Left ventricle myocardium superior (tissue), 1 donor: ENCODE measurements around the gene CTTNBP2. TPM values are rescaled to one million over a fixed set of nuclear protein-coding genes. Genes with fewer than 3 reads are reported as not detected.
"Not testable (repeated sequence)": the region's sequence is repeated elsewhere in the genome, so short reads cannot be mapped to it uniquely, and the experiment has no call there.

Experiments
- ATAC-seq: fragments of 200-7000 bp; cut with Tn5 transposase; one replicate; pipeline ENCODE4 v1.9.1; 2020; ENCODE audit warnings: mild to moderate bottlenecking, moderate library complexity
- DNase-seq: peaks from one replicate; pipeline ENCODE4 v3.0.0-alpha.2; 2020
- intact Hi-C: fragments of 100-400 bp; cut with micrococcal nuclease; formaldehyde crosslinking; loops from one replicate; pipeline ENCODE4 v1.11.0; 2022
- total RNA-seq: library from RNA; stranded (reverse); fragmentation: NEBNext Ultra II Directional; extraction: Animal tissue kit (Norgen Biotek cat#: 25700); gene quantifications from one replicate; pipeline ENCODE4 v1.2.1, GENCODE V29; 2021
- donor health status: DM: no; HTN: yes; CAD: no; lungs with severe emphysema.

The CTTNBP2 gene
- total RNA-seq, 1 donor from 2014 or later = 0.77 TPM

DNA sequence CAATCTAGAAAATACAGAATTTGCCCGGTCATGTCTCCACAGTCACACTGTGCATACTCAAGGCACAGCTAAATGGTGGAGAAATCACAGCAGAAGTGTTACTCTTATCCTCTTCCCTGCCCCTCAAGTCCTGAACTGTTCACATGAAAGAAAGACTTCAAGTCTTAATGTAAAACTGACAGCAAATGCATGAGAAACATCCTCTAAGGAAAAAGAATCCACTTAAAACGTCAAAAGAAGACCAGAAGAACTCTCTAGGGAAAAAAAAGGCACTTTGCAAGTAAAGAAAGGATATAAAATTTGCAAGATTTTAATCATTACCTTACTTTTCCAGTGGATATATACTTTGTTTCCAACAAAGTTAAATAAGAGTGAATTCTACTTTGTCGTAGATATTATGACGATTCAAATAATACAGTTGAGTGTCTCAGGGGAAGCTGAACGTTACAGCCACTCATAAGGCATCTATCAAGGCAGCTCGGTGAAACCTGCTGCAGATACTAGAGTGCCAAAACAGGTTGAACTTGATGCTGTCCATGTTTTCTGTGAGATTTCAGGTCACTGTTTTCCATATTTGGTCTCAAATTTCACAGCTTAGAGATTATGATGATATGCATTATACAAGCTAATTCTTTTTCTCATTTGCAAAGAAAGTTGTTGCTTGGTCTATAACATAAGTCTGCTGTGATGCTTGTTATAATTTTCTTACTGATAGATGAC, 155.0 kb downstream of the CTTNBP2 start:
- no peak for DNase-seq
- intact Hi-C loops = no loop called here
- ATAC-seq = no peak

GRCh38 chr7:117717357-117717756, 155.9 kb downstream of the CTTNBP2 start:
- DNase-seq (no peak), ATAC-seq (no peak)
- intact Hi-C loops = no loop called here

DNA sequence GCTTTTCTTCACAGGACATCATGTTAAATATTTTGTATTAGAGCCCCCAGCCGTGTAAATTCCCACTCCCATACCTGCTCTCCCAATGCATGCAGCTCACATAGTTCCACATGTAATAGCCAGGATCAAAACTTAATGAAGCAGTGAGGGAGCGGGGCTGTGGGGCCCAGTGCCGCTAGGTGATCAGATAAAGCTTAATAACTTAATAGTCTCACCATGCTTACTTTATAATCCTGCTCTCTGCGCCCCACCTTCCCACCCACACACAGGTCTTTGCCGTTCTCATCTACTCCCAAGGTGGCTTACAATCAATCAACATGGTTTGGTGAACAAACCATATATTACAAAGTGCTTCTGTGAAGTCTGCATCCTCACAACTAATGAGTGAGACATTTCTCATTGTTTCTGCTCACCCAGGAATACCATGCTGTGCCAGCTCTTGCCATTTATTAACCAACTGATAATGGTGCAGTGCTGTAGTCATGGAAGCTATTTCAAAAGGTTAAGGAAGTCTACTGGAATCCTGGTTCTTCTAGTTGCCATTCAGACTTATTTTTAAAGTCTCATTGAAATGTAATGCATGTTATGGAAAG, 156.4 kb downstream of the CTTNBP2 start:
- intact Hi-C loops = no loop called here
- no peak for ATAC-seq
- no peak for DNase-seq

GRCh38 chr7:117715784-117716445, 157.3 kb downstream of the CTTNBP2 start:
- intact Hi-C loops = no loop called here
- ATAC-seq (peak; percentile 50), DNase-seq (no peak)

GRCh38 chr7:117711556-117711955, 161.7 kb downstream of the CTTNBP2 start:
- intact Hi-C loops = no loop called here
- ATAC-seq (no peak), DNase-seq (no peak)

DNA sequence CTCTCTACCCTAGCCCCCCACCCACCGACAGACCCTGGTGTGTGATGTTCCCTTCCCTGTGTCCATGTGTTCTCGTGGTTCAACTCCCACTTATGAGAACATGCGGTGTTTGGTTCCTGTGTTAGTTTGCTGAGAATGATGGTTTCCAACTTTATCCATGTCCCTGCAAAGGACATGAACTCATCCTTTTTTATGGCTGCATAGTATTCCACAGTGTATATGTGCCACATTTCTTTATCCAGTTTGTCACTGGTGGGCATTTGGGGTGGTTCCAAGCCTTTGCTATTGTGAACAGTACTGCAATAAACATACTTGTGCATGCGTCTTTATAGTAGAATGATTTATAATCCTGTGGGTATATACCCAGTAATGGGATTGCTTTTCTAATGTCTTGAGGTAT, 165.1 kb downstream of the CTTNBP2 start:
- intact Hi-C loops, DNase-seq, ATAC-seq: not testable (repeated sequence)

DNA sequence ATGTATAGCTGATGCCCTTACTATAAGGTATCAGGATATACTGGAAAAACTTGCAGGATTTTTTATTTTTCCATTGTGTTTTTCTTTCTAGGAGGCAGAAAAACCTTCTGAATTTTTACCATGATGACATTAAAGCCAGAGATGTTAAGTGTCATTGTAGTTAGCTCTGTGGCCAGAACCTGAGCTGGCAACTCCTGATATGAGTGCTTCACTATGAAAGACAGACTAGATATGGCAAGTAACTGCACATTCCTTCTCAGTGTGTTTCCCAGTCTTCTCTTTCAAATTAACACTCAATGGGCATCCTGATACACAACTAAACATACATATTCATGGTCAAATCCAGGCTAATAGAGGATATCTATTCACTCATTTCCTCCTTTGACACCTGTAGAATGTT, 166.2 kb downstream of the CTTNBP2 start:
- intact Hi-C loops = no loop called here
- ATAC-seq (no peak), DNase-seq (no peak)

GRCh38 chr7:117706210-117706609, 167.0 kb downstream of the CTTNBP2 start:
- no peak for DNase-seq
- ATAC-seq = no peak
- intact Hi-C loops = no loop called here

GRCh38 chr7:117705630-117706029, 167.6 kb downstream of the CTTNBP2 start:
- DNase-seq (no peak), ATAC-seq (no peak)
- intact Hi-C loops = no loop called here

DNA sequence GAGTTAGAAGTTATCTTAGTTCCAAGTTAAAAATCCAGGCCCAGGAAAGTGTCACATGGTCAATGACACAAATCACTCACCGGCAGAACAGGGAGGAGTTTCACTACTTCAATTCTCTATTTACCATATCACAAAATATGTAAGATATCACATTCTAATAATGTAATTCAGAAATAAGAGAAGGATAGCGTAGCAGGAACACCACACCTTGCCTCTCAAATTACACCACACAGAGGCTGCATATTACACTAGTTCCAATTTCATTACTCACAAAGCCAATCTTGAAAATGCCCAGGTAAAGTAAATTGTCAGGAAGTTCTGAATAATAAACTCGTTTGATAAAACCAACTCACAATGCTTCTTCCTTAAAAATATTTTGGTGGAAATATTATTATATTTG, 169.2 kb downstream of the CTTNBP2 start:
- DNase-seq (no peak), ATAC-seq (no peak)
- intact Hi-C loops = no loop called here

DNA sequence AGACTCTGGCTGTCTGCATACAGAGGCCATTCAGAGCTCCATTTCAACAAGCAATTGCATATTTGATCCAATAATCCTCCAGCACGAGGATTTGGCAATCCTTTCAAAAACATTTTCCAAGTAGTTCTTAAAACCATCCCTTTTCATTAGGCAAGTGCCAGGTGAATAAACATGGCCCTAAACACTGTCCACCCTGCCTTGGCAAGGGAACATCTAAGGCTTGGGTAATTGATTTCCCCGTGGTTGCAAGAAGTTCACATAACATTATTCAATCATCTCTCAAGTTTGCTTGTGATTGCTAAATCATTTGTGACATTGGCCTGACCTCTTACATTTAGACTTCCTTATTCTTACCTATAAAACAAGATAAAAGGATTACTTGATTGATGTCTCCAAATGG, 175.2 kb downstream of the CTTNBP2 start:
- intact Hi-C loops = no loop called here
- DNase-seq = no peak
- ATAC-seq = no peak

- no peak for ATAC-seq
- no peak for DNase-seq
- intact Hi-C loops = no loop called here
These were observed 180.9 kb downstream of the CTTNBP2 start for GRCh38 chr7:117692338-117692737.

- intact Hi-C loops = no loop called here
- ATAC-seq (no peak), DNase-seq (no peak)
These were observed 183.1 kb downstream of the CTTNBP2 start for GRCh38 chr7:117690147-117690546.

DNA sequence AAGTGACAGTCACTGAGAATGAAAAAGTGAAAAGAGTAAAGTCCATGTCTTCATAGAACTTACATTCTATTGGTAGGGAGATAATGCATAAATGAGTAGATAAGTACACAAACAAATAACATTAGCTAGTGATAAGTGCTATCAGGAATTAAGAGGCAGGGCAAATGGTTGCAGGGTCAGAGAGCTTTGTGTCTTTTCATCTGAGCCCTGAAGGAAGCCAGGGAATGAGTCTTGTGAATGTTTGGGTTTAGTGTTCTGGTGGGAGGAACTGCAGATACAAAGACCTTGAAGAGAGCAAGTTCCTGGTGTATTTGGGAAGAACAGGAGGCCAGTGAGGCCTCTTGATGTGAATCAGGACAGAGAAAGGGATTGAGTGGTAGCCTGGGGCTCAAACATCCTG, 183.8 kb downstream of the CTTNBP2 start:
- no peak for DNase-seq
- intact Hi-C loops = no loop called here
- ATAC-seq = no peak

- intact Hi-C loops = no loop called here
- no peak for ATAC-seq
- no peak for DNase-seq
These were observed 185.1 kb downstream of the CTTNBP2 start for GRCh38 chr7:117688126-117688525.

GRCh38 chr7:117686311-117686935, 186.8 kb downstream of the CTTNBP2 start:
- DNase-seq (no peak), ATAC-seq (no peak)
- intact Hi-C loops = no loop called here

DNA sequence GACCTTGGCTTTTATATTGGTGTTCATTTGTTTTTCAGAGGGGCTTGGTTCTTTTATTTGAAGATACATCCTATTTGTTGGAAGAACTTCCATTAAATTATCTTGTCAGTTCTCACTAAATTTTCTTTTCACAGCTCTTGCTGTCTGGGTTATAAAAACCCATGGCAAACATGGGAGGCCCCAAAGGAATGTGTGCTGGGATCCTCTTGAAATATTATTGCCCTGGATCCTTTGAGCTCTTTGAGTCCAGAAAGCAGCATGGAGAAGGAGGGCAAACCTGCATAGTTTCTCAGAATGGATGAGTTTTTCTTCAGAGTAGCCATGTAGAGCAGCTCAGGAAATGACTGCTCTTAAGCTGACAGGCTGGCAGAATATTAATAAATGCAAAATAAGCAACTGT, 187.4 kb downstream of the CTTNBP2 start:
- DNase-seq = no peak
- intact Hi-C loops = no loop called here

GRCh38 chr7:117683430-117684175, 189.6 kb downstream of the CTTNBP2 start:
- ATAC-seq = no peak
- intact Hi-C loops = no loop called here
- no peak for DNase-seq

More for the DNA sequence above, 187.4 kb downstream of the CTTNBP2 start:
- no peak for ATAC-seq

GRCh38 chr7:117682681-117683385, 190.4 kb downstream of the CTTNBP2 start:
- intact Hi-C loops = no loop called here
- DNase-seq (no peak), ATAC-seq (no peak)
